Measurements from ENCODE around the gene GALNT6. TPM values are rescaled to one million over a fixed set of nuclear protein-coding genes. Genes with fewer than 3 reads are reported as not detected.
A peak's percentile ranks its signal among the peaks of the same experiment; 100 is the strongest.

GALNT6 gene
- total and polyA plus RNA-seq, 11 donors: 0.08 to 8.0 (median 0.77) TPM

- H3K36me3 ChIP-seq: peaks cover 0 to 26% (median 0%) of the 10 kb centered on the region in 9 donors
- intact Hi-C loops (cut with DNase I): no loop called here
- H3K9me3 ChIP-seq: no peaks in the 10 kb centered on the region
- no peak overlapping the region for H3K27ac ChIP-seq
- H3K27me3 ChIP-seq: no peaks in the 10 kb centered on the region
- WGBS, 4 donors: 64 to 77% (median 74%) methylated on average over 2 of the region's 2 CpGs
- DNase-seq (no peak), ATAC-seq (no peak)
- TF ChIP-seq CTCF (IDR thresholded peaks at IDR 0.05) (no peak), POLR2A (IDR thresholded peaks at IDR 0.05) (no peak)
- H3K4me1 ChIP-seq: no peaks in the 10 kb centered on the region
- no peak overlapping the region for H3K4me3 ChIP-seq
These were observed 28.4 kb downstream of the GALNT6 start for GRCh38 chr12:51362747-51363342.

GRCh38 chr12:51362307-51362706 is 28.9 kb downstream of the GALNT6 start:
- Histone ChIP-seq H3K36me3 (peaks cover 0 to 31% (median 0%) of the 10 kb centered on the region in 9 donors), H3K4me3 (no peak overlapping the region), H3K4me1 (no peaks in the 10 kb centered on the region), H3K27me3 (no peaks in the 10 kb centered on the region), H3K9me3 (no peaks in the 10 kb centered on the region), H3K27ac (no peak overlapping the region)
- ATAC-seq (no peak), DNase-seq (no peak)
- intact Hi-C loops (cut with DNase I): no loop called here
- TF ChIP-seq POLR2A (IDR thresholded peaks at IDR 0.05): no peak
- TF ChIP-seq CTCF (IDR thresholded peaks at IDR 0.05): no peak
- 88 to 100% (median 91%) methylated on average over 5 to 6 of the region's 6 CpGs for WGBS, 4 donors

GRCh38 chr12:51361161-51362016 is 29.8 kb downstream of the GALNT6 start:
- Histone ChIP-seq H3K4me1 (no peaks in the 10 kb centered on the region), H3K27ac (no peak overlapping the region), H3K36me3 (peaks cover 0 to 35% (median 0%) of the 10 kb centered on the region in 9 donors), H3K9me3 (no peaks in the 10 kb centered on the region), H3K27me3 (no peaks in the 10 kb centered on the region), H3K4me3 (no peak overlapping the region)
- intact Hi-C loops (cut with DNase I): no loop called here
- no peak for DNase-seq
- peak in 1 of 12 donors; percentile 5 for TF ChIP-seq CTCF (IDR thresholded peaks at IDR 0.05)
- no peak for TF ChIP-seq POLR2A (IDR thresholded peaks at IDR 0.05)
- peak in 1 of 4 donors; percentile 33 for ATAC-seq
- WGBS, 4 donors: 58 to 77% (median 71%) methylated on average over 8 of the region's 8 CpGs

GRCh38 chr12:51360315-51360714 is 30.9 kb downstream of the GALNT6 start:
- intact Hi-C loops (cut with DNase I): no loop called here
- H3K27me3 ChIP-seq: no peaks in the 10 kb centered on the region
- 91 to 97% (median 94%) methylated on average over 2 of the region's 2 CpGs for WGBS, 4 donors
- H3K36me3 ChIP-seq: peaks cover 0 to 35% (median 0%) of the 10 kb centered on the region in 9 donors
- TF ChIP-seq POLR2A (IDR thresholded peaks at IDR 0.05) (no peak), CTCF (IDR thresholded peaks at IDR 0.05) (no peak)
- H3K4me1 ChIP-seq: no peaks in the 10 kb centered on the region
- no peak overlapping the region for H3K27ac ChIP-seq
- no peaks in the 10 kb centered on the region for H3K9me3 ChIP-seq
- no peak overlapping the region for H3K4me3 ChIP-seq
- no peak for DNase-seq
- ATAC-seq: no peak

All from heart left ventricle (tissue), 16 donors.